ENCODE measurements around the gene PIK3CA. TPM values are rescaled to one million over a fixed set of nuclear protein-coding genes. Genes with fewer than 3 reads are reported as not detected.
"Not testable (repeated sequence)": the region's sequence is repeated elsewhere in the genome, so short reads cannot be mapped to it uniquely, and the experiment has no call there.

The PIK3CA gene
- total RNA-seq, 1 donor from 2014 or later: 30.6 TPM

- no peaks in the 10 kb centered on the region for H3K36me3 ChIP-seq
- H3K9me3 ChIP-seq: no peaks in the 10 kb centered on the region
- TF ChIP-seq, protein P1, sequence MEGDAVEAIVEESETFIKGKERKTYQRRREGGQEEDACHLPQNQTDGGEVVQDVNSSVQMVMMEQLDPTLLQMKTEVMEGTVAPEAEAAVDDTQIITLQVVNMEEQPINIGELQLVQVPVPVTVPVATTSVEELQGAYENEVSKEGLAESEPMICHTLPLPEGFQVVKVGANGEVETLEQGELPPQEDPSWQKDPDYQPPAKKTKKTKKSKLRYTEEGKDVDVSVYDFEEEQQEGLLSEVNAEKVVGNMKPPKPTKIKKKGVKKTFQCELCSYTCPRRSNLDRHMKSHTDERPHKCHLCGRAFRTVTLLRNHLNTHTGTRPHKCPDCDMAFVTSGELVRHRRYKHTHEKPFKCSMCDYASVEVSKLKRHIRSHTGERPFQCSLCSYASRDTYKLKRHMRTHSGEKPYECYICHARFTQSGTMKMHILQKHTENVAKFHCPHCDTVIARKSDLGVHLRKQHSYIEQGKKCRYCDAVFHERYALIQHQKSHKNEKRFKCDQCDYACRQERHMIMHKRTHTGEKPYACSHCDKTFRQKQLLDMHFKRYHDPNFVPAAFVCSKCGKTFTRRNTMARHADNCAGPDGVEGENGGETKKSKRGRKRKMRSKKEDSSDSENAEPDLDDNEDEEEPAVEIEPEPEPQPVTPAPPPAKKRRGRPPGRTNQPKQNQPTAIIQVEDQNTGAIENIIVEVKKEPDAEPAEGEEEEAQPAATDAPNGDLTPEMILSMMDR (IDR thresholded peaks at IDR 0.05): no peak
- no peak for ATAC-seq
- H3K27ac ChIP-seq: no peak overlapping the region
- H3K27me3 ChIP-seq: no peaks in the 10 kb centered on the region
- no peak for DNase-seq
- intact Hi-C loops (cut with DNase I): no loop called here
- no peak overlapping the region for H3K4me3 ChIP-seq
- H3K4me1 ChIP-seq: no peaks in the 10 kb centered on the region
Measured at GRCh38 chr3:179269152-179269707, 121.1 kb downstream of the PIK3CA start.

DNA sequence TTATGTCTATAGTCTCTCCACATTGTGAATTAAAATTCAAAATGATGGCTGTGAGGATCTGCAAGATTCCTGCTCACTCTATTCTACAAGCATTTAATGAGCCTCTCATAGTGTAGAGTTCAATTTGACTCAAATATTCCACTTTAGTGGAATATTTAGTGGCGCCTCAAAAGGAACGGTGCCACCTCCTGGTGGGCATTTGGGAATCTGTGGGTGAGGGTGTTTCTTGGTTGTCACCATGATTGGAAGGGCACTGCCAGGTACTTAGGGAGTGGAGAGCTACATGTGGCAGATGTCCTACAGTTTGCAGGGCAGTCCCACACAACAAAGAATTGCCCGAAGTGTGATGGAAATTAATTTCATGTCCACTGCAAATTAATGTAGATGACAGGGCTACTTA, 124.2 kb downstream of the PIK3CA start:
- Histone ChIP-seq H3K27ac (no peak overlapping the region), H3K36me3 (no peaks in the 10 kb centered on the region), H3K4me1 (no peaks in the 10 kb centered on the region), H3K27me3 (no peaks in the 10 kb centered on the region), H3K9me3 (no peaks in the 10 kb centered on the region), H3K4me3 (no peak overlapping the region)
- DNase-seq (no peak), ATAC-seq (peak; percentile 39)
- intact Hi-C loops (cut with DNase I): no loop called here
- TF ChIP-seq, protein P1 (IDR thresholded peaks at IDR 0.05): peak; percentile 35

- H3K36me3 ChIP-seq; intact Hi-C loops (cut with DNase I); H3K27me3 ChIP-seq; DNase-seq; H3K27ac ChIP-seq; H3K9me3 ChIP-seq; H3K4me1 ChIP-seq; ATAC-seq; H3K4me3 ChIP-seq: not testable (repeated sequence)
Measured at GRCh38 chr3:179274434-179274833, 126.3 kb downstream of the PIK3CA start.

GRCh38 chr3:179276001-179276400, 127.8 kb downstream of the PIK3CA start:
- no peaks in the 10 kb centered on the region for H3K4me1 ChIP-seq
- intact Hi-C loops (cut with DNase I): no loop called here
- no peaks in the 10 kb centered on the region for H3K9me3 ChIP-seq
- H3K27me3 ChIP-seq: no peaks in the 10 kb centered on the region
- TF ChIP-seq, protein P1 (IDR thresholded peaks at IDR 0.05): no peak
- H3K4me3 ChIP-seq: no peak overlapping the region
- no peaks in the 10 kb centered on the region for H3K36me3 ChIP-seq
- no peak for ATAC-seq
- DNase-seq: no peak
- H3K27ac ChIP-seq: no peak overlapping the region

DNA sequence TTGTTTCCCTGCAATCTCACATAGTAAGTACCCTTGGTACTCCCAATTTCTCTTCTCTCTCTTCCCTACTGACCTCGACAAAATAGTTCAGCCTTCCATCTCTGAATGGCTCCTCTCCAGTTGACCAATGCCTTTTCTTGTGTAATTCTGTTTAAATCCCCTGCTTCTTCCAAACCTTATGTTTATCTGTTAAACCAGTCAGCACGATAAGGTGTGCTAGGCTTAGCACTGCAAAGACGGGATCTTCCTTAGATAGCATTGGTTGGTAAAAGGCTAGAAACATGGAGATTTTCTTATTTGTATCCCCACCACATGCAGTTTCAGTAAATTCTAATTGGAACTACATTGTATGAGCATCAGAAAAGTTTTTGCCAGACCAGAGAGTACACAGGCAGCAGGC, 128.6 kb downstream of the PIK3CA start:
- H3K27ac ChIP-seq: no peak overlapping the region
- ATAC-seq: no peak
- no peaks in the 10 kb centered on the region for H3K36me3 ChIP-seq
- H3K4me1 ChIP-seq: no peaks in the 10 kb centered on the region
- H3K9me3 ChIP-seq: no peaks in the 10 kb centered on the region
- DNase-seq: no peak
- TF ChIP-seq, protein P1 (IDR thresholded peaks at IDR 0.05): no peak
- H3K27me3 ChIP-seq: no peaks in the 10 kb centered on the region
- intact Hi-C loops (cut with DNase I): no loop called here
- H3K4me3 ChIP-seq: no peak overlapping the region

DNA sequence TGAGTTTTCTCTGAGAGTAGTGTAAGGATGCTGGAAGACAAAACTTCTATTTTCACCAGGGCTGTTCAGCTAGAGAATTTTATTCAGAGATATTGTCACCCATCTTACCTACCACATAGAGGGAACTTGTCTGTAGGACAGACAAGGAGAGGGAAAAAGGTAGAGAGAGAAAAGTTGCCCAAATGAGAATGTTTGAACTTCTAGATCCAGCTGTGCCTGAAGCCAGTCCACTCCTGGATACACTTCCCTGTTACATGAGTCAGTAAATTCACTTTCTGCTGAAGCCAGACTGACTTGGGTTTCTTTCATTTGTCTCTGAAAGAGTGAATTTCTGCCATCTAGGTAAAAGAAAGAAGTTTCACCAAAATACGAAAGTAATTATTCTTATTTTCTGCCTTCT, 130.0 kb downstream of the PIK3CA start:
- DNase-seq (no peak), ATAC-seq (no peak)
- Histone ChIP-seq H3K4me3 (no peak overlapping the region), H3K27me3 (no peaks in the 10 kb centered on the region), H3K9me3 (no peaks in the 10 kb centered on the region), H3K36me3 (no peaks in the 10 kb centered on the region), H3K27ac (no peak overlapping the region), H3K4me1 (no peaks in the 10 kb centered on the region)
- intact Hi-C loops (cut with DNase I): no loop called here
- TF ChIP-seq, protein P1 (IDR thresholded peaks at IDR 0.05): no peak
